ENCODE measurements around the gene B3GNT9.

The B3GNT9 gene, protein sequence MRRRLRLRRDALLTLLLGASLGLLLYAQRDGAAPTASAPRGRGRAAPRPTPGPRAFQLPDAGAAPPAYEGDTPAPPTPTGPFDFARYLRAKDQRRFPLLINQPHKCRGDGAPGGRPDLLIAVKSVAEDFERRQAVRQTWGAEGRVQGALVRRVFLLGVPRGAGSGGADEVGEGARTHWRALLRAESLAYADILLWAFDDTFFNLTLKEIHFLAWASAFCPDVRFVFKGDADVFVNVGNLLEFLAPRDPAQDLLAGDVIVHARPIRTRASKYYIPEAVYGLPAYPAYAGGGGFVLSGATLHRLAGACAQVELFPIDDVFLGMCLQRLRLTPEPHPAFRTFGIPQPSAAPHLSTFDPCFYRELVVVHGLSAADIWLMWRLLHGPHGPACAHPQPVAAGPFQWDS

DNA sequence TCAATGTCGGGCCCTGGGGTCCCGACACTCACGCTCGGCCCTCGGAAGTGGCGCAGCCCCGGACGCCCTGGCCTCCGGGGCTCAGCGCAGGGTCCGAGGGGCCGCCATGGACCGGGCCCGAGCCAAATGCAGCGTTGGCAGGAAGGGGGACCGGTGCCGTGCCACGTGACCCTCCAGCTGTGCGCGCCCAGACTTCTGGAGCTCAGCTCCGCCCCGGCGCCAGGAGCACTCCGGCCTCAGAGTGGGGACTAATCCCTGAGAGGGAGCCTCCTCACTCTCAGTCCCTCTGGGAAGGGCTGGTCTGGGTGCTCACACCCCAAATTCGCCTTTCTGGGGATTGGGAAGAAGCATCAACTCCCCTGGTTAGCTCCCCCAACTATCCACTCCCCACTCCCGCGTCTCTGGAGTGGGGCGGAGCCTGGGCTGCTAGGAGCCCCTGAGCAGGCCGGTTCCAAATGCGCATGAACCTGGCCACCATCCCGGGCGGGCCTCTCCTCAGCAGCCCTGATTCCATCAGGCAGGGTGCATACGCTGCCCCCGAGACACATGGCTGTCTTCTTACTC is at the start of gene B3GNT9:
TSS of gene B3GNT9 (minus strand) at position 166 of the 564 bp plus-strand sequence. CDS start 513 bp downstream, outside the sequence.
- Mint-ChIP-seq H3K27ac (peak within 1 kb of the TSS; percentile 35 to 65), H3K9me3 (no peaks in the 10 kb centered on the region), H3K27me3 (peaks cover 55% of the 10 kb centered on the region), H3K4me1 (peaks cover 44% of the 10 kb centered on the region), H3K4me3 (peak within 1 kb of the TSS; percentile 77 to 86)
- peak in 1 of 2 donors; percentile 58 for DNase-seq
- ATAC-seq, result peak; percentile 68

DNA sequence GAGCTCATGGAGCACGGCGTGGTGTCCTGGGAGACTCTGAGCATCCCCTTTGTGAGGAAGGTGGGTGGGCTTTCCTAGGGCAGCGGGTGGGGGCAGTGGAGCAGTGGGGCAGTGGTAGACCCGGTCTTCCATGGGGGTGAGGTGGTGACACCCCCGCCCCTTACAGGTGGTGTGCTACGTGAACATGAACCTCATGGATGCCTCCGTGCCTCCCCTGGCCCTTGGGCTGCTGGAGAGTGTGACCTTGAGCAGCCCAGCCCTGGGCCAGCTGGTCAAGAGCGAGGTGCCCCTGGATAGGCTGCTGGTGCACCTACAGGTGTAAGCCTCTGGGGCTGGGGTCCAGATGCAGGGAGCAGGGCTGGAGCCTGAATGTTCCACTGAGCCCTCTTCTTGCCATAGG is 49.7 kb upstream of the B3GNT9 start:
- ATAC-seq, result no peak
- Mint-ChIP-seq H3K4me3 (no peak overlapping the region), H3K27me3 (no peaks in the 10 kb centered on the region), H3K9me3 (no peaks in the 10 kb centered on the region), H3K27ac (peak overlapping the region in 1 of 2 donors; percentile 27), H3K4me1 (peaks cover 29% of the 10 kb centered on the region)
- no peak for DNase-seq

DNA sequence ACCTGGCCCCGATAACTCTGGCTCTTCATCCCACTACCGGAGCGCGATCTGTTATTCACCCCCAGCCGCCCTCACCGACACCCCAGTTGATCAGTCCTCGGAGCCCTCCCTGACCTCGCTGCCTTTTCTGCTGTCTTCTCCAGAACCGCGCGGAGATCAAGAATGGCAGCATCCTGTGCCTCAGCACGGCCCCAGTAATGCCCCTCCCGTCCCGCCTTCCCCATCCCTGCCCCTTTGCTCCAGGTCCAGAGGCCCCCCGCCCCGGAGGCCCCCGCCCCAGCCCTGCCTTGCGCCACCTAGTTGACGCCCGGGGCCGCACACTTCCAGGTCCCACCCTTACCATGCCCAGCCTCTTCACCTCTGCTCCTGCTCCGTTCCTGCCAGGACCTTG is 49.0 kb upstream of the B3GNT9 start:
- H3K4me1 Mint-ChIP-seq, result peaks cover 36% of the 10 kb centered on the region
- H3K4me3 Mint-ChIP-seq, result no peak overlapping the region
- ATAC-seq (peak; percentile 13), DNase-seq (no peak)
- H3K9me3 Mint-ChIP-seq, result no peaks in the 10 kb centered on the region
- H3K27ac Mint-ChIP-seq, result peak overlapping the region; percentile 35 to 77
- no peaks in the 10 kb centered on the region for H3K27me3 Mint-ChIP-seq

DNA sequence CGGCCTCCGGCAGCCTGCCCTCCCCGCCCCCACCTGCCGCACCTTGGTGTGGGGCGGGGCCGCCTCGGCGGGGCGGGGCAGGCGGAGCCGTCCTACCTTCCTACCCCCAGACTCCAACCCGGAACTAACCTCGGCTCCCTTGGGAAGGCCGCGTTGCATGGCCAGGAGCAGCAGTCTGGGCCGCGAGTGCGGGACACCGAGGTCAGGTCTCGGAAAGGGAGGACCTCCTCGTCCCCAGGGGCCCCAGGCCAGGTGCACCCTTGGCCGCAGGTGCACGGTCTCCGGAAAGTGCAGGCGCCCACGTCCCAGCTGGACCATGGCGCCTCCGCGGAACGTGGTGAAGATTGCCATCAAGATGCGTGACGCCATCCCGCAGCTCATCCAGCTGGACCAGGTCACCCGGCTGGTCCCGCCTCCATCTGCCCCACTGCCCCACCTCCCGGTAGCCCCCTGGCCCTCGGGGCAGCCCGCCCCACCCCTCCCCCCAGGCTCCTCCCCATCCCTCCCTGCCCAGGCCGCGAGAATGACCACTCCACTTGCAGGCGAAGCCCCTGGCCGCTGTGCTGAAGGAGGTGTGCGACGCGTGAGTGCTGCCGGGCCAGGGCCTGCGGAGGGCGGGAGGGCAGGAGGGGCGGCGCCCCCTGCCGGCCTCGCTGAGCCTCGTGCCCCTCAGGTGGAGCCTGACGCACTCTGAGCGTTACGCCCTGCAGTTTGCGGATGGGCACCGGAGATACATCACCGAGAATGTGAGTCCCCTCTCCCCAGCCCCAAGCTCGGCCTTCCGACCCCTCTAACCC is 48.4 kb upstream of the B3GNT9 start, which contains the start of gene ELMO3:
TSS of gene ELMO3 (plus strand) at position 121 of the 797 bp plus-strand sequence. CDS start at position 317, 196 bp downstream.
- H3K4me3 Mint-ChIP-seq, result no peak within 1 kb of the TSS
- H3K9me3 Mint-ChIP-seq, result no peaks in the 10 kb centered on the region
- peak; percentile 25 for ATAC-seq
- peaks cover 42% of the 10 kb centered on the region for H3K4me1 Mint-ChIP-seq
- no peaks in the 10 kb centered on the region for H3K27me3 Mint-ChIP-seq
- H3K27ac Mint-ChIP-seq, result peak within 1 kb of the TSS; percentile 35 to 93
- no peak for DNase-seq

DNA sequence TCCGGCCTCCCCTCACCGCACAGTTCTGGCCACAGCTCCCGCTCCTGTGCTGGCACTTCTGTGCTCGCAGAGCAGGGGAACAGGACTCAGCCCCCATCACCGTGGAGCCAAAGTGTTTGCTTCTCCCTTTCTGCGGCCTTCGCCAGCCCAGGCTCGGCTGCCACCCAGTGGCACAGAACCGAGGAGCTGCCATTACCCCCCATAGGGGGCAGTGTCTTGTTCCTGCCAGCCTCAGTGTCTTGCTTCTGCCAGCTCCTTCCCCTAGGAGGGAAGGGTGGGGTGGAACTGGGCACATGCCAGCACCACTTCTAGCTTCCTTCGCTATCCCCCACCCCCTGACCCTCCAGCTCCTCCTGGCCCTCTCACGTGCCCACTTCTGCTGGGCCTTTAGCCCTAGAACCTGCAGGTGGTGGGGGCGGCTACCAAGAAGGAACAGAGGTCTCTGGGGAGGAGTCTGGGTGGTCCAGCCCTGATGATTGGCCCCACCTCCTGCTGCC is 47.5 kb upstream of the B3GNT9 start:
- DNase-seq, result no peak
- H3K4me3 Mint-ChIP-seq, result no peak overlapping the region
- ATAC-seq, result peak; percentile 54
- H3K27ac Mint-ChIP-seq, result peak overlapping the region in 1 of 2 donors; percentile 93
- H3K27me3 Mint-ChIP-seq, result no peaks in the 10 kb centered on the region
- H3K9me3 Mint-ChIP-seq, result no peaks in the 10 kb centered on the region
- H3K4me1 Mint-ChIP-seq, result peaks cover 51% of the 10 kb centered on the region

DNA sequence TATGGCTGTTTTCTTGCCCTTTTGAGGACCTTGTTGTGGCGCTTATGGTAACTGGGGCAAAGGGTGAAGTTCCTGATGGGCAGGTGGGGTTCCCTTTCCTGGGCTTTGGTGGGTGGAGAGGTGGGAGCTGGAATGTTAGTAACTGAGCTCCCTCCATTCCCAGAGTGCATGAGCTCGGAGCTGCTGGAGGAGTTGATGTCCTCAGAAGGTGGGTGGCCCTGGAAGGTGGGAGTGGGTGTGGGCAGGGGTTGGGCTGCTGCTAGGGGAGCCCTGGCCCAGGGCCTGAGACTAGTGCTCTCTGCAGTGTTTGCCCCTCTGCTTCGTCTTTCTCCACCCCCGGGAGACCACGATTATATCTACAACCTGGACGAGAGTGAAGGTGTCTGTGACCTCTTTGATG is 46.9 kb upstream of the B3GNT9 start:
- ATAC-seq, result peak; percentile 2

DNA sequence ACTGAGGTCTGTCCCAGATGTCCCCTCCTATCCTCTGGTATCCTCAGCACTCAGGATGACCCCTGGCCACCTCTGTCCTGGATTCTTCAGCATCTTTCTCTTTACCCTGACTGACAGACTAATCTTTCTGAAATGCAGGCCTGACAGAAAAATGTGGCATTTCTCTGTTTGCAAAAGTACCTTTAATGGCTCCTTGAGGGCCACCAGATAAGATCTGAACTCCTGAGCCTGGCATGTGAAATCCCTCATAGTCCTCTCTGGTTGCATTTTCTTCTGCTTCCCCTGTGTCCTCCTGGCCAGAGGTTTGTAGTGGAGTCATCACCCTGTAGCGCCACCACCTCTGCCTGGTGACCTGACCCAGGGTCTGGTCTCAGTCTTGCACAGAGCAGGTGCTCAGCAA is 46.1 kb upstream of the B3GNT9 start:
- Mint-ChIP-seq H3K4me3 (no peak overlapping the region), H3K27me3 (no peaks in the 10 kb centered on the region), H3K9me3 (no peaks in the 10 kb centered on the region), H3K4me1 (peaks cover 61% of the 10 kb centered on the region), H3K27ac (peak overlapping the region; percentile 71 to 84)
- no peak for DNase-seq
- ATAC-seq, result no peak

More for the DNA sequence above, 46.9 kb upstream of the B3GNT9 start:
- Mint-ChIP-seq H3K4me3 (no peak overlapping the region), H3K4me1 (peaks cover 57% of the 10 kb centered on the region), H3K27ac (no peak overlapping the region), H3K27me3 (no peaks in the 10 kb centered on the region), H3K9me3 (no peaks in the 10 kb centered on the region)
- DNase-seq, result no peak

DNA sequence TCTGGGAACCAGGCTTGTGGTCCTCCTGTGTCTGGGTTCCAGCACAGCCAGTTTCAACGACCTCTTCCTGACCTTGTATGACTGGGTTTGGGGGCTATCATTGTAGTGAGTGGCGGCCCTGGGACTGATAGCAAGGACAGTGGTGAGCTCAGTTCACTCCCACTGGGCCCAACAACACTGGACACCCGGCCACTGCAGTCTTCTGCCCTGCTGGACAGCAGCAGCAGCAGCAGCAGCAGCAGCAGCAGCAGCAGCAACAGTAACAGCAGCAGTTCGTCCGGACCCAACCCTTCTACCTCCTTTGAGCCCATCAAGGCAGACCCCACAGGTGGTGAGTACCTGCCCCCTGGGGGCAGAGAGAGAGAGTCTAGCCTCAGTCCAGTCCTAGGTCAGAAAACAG is 44.9 kb upstream of the B3GNT9 start:
- ATAC-seq (no peak), DNase-seq (no peak)
- Mint-ChIP-seq H3K4me3 (no peak overlapping the region), H3K27ac (peak overlapping the region; percentile 42 to 84), H3K9me3 (no peaks in the 10 kb centered on the region), H3K27me3 (no peaks in the 10 kb centered on the region), H3K4me1 (peaks cover 69% of the 10 kb centered on the region)

DNA sequence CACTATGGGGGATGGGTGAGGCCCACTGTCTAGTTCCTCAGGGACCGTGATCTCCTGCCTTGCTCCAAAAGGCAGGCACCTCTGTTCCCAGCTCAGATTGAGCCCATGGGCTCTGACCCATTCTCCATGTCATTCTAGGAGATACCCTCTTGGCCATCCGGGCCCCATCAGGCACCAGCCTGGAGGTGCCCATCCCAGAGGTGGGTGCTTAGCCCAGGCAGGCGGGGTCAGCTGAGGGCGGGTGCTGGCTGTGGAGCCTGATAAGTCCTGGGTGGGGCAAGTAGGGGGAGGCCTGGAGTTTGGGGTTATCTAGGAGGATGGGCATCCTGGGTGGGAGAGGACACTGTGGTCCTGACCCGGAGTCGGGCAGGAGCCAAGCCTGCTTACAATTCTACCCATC is 43.5 kb upstream of the B3GNT9 start:
- Mint-ChIP-seq H3K9me3 (no peaks in the 10 kb centered on the region), H3K4me1 (peaks cover 69% of the 10 kb centered on the region), H3K4me3 (peak overlapping the region in 1 of 2 donors; percentile 29), H3K27ac (peak overlapping the region; percentile 49 to 74), H3K27me3 (no peaks in the 10 kb centered on the region)
- no peak for ATAC-seq
- DNase-seq, result no peak

DNA sequence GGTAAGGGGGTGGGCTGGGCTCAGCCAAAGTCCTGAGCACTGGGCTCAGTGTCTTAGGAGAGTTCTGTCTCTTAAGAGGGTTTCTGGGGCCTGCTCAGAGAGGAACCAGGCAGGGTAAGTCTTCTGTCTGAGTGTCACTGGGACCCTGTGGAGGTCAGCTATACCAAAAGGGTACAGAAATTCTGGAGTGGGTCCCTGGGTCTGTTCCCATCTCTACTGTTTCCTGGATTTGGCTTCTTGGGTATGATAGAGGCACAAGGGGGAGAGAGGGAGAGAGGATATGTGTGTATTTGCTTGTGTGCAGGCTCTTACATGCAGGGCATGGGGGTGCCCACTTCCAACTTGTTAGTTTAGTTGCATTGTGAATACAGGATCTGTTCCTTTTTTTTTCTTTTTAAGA is 42.7 kb upstream of the B3GNT9 start:
- H3K9me3 Mint-ChIP-seq, result no peaks in the 10 kb centered on the region
- peaks cover 68% of the 10 kb centered on the region for H3K4me1 Mint-ChIP-seq
- no peak for ATAC-seq

DNA sequence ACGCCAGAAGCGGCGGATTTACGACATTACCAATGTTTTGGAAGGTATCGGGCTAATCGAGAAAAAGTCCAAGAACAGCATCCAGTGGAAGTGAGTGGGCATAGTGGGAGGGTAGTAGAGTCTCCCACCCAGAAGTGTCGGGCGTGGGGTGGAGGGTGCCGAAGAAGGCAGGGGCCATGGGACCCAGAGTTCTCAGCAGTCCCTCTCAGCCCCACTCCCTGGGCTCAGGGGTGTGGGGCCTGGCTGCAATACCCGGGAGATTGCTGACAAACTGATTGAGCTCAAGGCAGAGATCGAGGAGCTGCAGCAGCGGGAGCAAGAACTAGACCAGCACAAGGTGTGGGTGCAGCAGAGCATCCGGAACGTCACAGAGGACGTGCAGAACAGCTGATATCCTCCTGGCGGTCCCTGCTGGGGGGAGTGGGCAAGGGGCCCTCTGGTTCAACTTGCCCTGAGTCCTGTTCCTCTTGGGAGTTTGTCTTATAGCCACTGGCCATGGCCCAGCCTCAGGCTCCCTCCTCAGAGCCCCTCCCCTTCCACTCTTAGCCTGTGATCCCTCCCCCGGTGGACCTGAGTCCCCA is 42.1 kb upstream of the B3GNT9 start:
- peaks cover 62% of the 10 kb centered on the region for H3K4me1 Mint-ChIP-seq
- DNase-seq, result no peak

More for the DNA sequence above, 42.7 kb upstream of the B3GNT9 start:
- peak overlapping the region; percentile 52 to 66 for H3K27ac Mint-ChIP-seq
- H3K27me3 Mint-ChIP-seq, result no peaks in the 10 kb centered on the region
- DNase-seq, result no peak
- peak overlapping the region; percentile 83 to 91 for H3K4me3 Mint-ChIP-seq

DNA sequence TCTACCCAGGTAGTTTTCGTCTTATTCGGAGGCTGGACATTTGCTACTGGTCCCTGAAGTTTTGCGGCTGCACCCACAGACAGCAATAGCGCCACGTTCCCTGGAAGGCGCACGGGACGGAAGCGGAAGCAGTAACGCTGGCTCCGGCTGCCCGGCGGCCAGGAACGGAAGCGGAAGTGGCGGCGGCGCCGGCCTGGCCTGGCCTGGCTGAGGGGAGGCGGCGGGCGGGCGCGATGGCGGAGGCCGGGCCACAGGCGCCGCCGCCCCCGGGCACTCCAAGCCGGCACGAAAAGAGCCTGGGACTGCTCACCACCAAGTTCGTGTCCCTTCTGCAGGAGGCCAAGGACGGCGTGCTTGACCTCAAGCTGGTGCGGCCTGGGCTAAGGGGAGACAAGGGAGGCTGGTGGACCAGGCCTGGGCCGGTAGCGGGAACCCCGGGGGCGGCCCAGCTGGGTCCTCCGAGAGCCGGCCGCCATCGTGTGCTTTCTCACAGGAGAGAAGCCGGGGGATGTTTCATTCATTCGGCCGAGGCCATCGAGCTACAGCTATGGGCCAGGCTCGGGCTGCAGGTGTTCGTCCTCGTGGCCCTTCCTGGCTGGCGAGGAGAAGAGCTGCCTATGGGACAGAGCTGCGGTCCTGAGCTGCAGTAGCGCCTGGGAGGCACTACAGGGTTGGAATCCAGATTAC is 41.3 kb upstream of the B3GNT9 start, which contains the start of gene E2F4:
TSS of gene E2F4 (plus strand) at position 161 of the 687 bp plus-strand sequence. CDS start at position 234, 73 bp downstream.
- H3K4me3 Mint-ChIP-seq, result peak within 1 kb of the TSS; percentile 83 to 91
- DNase-seq (peak; percentile 85 to 91), ATAC-seq (peak; percentile 98)
- peaks cover 5% of the 10 kb centered on the region for H3K27me3 Mint-ChIP-seq
- H3K9me3 Mint-ChIP-seq, result no peaks in the 10 kb centered on the region
- H3K4me1 Mint-ChIP-seq, result peaks cover 57% of the 10 kb centered on the region
- peak within 1 kb of the TSS; percentile 96 for H3K27ac Mint-ChIP-seq

More for the DNA sequence above, 42.1 kb upstream of the B3GNT9 start:
- H3K9me3 Mint-ChIP-seq, result no peaks in the 10 kb centered on the region
- H3K27ac Mint-ChIP-seq, result peak overlapping the region; percentile 90 to 96
- no peak for ATAC-seq
- H3K27me3 Mint-ChIP-seq, result no peaks in the 10 kb centered on the region
- H3K4me3 Mint-ChIP-seq, result peak overlapping the region; percentile 83 to 91

DNA sequence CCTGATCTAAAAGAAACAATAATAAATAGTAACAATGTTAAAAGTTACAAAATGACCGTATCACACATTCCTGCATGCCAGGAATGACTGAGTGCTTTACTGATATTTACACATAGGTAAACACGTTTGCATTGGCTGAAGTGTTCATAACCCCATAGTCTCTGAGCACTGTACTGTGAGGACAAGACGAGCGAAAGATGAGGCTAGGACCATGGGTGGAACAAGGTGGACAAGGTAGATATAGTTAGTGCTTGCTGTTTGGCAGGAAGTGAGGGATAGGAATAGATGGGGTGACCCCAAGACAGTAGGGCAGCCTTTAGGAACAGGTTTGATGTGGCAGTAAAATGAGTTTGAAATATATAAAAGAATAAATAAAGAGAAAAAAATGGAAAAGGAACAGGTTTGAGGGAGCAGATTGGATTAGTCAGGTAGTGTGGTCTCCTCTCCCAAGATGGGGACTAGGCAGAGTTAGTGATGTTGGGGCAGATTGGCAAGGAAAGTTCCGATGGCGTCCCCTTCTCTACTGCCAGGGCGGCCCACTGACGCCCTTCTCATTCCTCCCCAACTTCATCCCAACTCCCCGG is 40.7 kb upstream of the B3GNT9 start:
- Mint-ChIP-seq H3K27me3 (peaks cover 11% of the 10 kb centered on the region), H3K4me3 (peak overlapping the region; percentile 83 to 91), H3K9me3 (no peaks in the 10 kb centered on the region), H3K27ac (peak overlapping the region; percentile 96), H3K4me1 (peaks cover 50% of the 10 kb centered on the region)
- DNase-seq (no peak), ATAC-seq (no peak)
